ENCODE results near the gene ORC1.

ORC1 gene

DNA sequence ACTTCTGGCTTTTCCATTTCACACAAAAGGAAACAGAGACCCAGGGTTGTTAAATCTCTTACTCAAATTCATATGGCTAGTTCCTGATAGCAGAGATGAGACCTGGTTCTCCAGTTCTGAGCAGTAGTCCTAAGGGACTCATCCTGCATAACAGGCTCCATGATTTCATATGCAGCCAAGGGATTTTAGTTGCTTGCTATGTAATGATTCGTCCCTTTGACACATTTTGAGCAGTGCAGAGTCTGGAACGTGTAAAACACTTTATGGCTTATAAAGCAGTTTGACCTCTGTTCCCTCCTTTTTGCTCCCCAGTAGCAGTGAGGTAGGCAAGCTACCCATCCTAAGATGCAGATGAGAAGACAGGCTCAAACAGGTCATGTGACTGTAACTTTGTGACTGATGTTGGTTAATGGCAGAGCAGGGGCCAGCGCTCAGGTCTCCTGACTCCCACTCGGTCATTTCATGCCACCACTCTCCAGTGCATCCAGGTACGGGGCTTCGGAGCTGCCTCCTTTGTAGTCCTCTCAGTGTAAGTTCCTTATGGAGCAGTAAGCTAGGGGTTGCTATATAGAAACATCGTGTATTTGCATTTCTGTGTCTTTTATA is 62.5 kb downstream of the ORC1 start:
- no peak for DNase-seq (ENCODE audit: low spot score)

DNA sequence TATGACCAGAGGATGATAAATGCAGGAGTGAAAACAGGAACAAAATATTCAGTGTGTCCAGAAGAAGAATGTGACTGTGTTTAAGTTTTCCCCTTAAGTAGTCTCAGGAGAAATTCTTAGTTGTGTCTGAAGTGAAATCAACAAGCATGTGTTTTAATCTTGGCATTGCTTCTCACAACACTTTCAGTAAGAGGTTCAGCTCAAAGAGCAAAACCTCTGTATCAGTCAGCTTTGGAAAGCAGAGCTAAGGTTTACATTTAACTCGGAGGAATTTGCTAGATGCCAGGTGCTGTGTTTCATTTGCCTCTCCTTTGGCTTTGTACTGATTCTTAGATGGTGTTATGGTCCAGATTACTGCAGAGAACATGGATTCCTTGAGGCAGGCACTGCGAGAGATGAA is 66.8 kb downstream of the ORC1 start:
- DNase-seq (ENCODE audit: low spot score), result no peak

DNA sequence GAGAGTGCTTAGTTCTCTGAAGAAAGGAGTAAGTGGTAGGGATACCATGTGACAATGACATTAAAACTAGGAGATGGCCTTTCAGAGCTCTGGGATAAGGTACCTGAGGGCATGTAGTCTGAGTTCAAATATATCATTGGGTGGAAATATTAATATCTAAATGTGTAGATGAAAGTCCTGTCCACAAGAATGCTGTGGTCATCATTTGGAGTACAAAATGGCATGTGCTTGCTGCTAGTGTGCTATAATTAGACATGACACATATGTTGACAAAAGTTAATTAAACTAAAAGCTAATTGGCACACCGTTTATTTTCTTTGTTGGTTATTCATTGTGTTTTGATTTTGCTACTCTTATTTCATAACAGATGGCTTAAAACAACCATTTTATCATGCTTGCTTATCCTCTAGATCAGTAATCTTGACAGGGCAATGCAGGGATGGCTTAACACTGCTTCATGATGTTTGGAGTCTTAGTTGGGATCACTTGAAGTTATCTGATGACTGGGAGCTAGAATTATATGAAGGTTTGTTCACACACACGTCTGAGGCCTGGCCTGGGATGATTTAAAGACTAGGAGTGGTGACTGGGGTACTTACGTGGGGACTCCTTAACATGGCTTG is 69.2 kb downstream of the ORC1 start:
- DNase-seq (ENCODE audit: low spot score), result no peak

DNA sequence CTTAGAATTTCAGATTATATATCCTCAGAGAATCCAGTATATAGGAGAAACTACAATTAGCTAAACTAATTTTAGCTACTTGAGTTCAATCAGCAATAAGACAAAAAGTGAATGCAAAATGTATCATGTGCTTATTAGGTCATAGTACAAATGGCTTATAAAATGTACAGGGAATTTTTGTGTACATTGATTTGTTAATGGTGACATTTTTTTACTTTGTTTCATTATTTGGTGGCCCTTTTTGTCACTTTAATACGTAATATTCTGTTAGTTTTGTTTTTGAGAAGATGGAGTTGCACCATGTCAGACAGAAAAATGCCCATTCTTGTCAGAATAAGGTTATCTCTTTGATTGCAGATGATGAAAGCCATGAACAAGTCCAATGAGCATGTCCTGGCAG is 71.8 kb downstream of the ORC1 start:
- no peak for DNase-seq (ENCODE audit: low spot score)

DNA sequence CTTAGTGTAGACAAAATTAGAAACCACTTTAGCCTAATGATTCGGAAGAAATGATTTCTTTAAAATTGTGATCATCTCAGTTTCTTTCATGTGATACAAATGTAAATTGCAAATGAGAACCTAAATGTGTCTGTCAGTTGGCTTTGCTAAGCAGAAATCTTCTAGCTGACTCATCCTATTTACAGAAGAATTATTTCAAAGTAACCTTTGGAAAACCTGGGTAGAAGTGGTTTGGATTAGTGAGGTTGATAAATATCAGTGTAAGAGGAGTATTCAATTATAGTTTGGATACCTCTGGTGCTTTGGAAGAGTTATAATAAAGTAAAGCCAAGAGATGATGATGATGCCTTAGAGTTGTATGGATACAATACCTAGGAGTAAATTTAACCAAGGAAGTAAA is 75.6 kb downstream of the ORC1 start:
- no peak for DNase-seq (ENCODE audit: low spot score)

DNA sequence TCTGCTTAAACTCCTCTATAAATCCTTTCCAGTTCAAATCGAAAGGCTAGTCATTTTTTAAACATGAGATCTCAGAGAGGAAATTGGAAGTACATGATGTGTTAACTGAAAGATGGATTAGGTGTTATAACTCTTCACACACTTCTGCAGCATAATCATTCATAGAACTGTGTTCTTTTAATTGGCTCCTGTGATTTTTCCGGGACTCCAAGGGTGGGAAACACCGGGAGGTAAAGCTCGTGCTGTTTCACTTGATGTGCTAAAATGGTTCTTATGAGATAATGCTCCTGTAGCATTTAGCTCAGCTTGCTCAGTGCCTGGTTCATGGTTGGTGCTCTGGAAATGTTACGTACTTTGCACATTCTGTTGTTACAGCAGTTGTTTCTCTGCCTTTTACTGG is 78.4 kb downstream of the ORC1 start:
- no peak for DNase-seq (ENCODE audit: low spot score)

DNA sequence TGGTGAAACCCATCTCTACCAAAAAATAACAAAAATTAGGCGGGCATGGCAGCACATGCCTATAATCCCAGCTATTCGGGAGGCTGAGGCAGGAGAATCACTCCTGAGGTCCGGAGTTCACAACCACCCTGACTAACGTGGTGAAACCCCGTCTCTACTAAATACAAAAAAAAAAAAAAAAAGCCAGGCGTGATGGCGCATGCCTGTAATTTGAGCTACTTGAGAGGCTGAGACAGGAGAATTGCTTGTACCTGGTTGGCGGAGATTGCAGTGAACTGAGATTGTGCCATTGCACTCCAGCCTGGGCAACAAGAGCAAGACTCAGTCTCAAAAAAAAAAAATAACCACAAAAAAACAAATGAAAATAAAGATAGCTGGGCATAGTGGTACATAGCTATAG is 80.5 kb downstream of the ORC1 start:
- no peak for DNase-seq (ENCODE audit: low spot score)
